CD4-positive, alpha-beta T cell (primary cell): ENCODE data around the gene ZBTB49. TPM values are rescaled to one million over a fixed set of nuclear protein-coding genes. Genes with fewer than 3 reads are reported as not detected.
A peak's percentile ranks its signal among the peaks of the same experiment; 100 is the strongest.

Experiments used
- ATAC-seq: fragments of 200-7000 bp; cut with Tn5 transposase; one replicate; pipeline ENCODE4 v1.10.0; 2022; ENCODE audit warnings: mild to moderate bottlenecking; ENCODE audit not compliant: poor library complexity
- CTCF ChIA-PET: fragments of 350-600 bp; sonication (Branson Sonifier 250); formaldehyde crosslinking; loops from one replicate; lab custom pipeline; 2021; ENCODE audit warnings: antibody characterized with exemption, inconsistent platforms; lab: Charles Lee
- POLR2A ChIA-PET: fragments of 350-600 bp; sonication (Branson Sonifier 250); formaldehyde crosslinking; loops from one replicate; lab custom pipeline; 2021; ENCODE audit warnings: antibody characterized with exemption, inconsistent platforms; lab: Charles Lee
- DNase-seq, 14 experiments: peaks; one replicate each; pipeline ENCODE4 v3.0.0-alpha.2; 2013 to 2020; ENCODE audit warnings: mixed read lengths in 2 of 14
- H3K27ac ChIP-seq, 2 donors: one replicate each; pipeline versions ENCODE4 v1.5.1 to v1.7.0; 2013; ENCODE audit warnings: low read length in 2 of 2, low read depth in 1 of 2, mild to moderate bottlenecking in 1 of 2
- H3K27me3 ChIP-seq, 2 experiments: 1 replicate in 1 of 2; 2 replicates in 1 of 2; pipeline versions ENCODE4 v1.6.1 to v1.7.0; 2013; ENCODE audit warnings: low read length in 2 of 2, control low read depth in 1 of 2, mild to moderate bottlenecking in 1 of 2, moderate library complexity in 1 of 2; ENCODE audit not compliant: insufficient read depth in 2 of 2, control insufficient read depth in 1 of 2
- H3K36me3 ChIP-seq: one replicate; pipeline ENCODE4 v1.6.1; 2013; ENCODE audit warnings: low read length, control low read depth; ENCODE audit not compliant: insufficient read depth
- H3K4me1 ChIP-seq: one replicate; pipeline ENCODE4 v1.6.1; 2013; ENCODE audit warnings: low read length, control low read depth; ENCODE audit not compliant: insufficient read depth
- H3K4me3 ChIP-seq: one replicate; pipeline ENCODE4 v1.5.1; 2013; ENCODE audit warnings: mild to moderate bottlenecking, low read length, moderate library complexity
- H3K9me3 ChIP-seq, 2 experiments: 1 replicate in 1 of 2; 2 replicates in 1 of 2; pipeline versions ENCODE4 v1.6.1 to v1.7.0; 2013; ENCODE audit warnings: low read length in 2 of 2, mild to moderate bottlenecking in 2 of 2, control low read depth in 1 of 2, moderate library complexity in 1 of 2; ENCODE audit not compliant: control insufficient read depth in 1 of 2, insufficient read depth in 1 of 2
- H3K27ac Mint-ChIP-seq: one replicate; pipeline ENCODE4 v1.8.0; 2020; ENCODE audit warnings: mixed read lengths
- H3K27me3 Mint-ChIP-seq: one replicate; pipeline ENCODE4 v1.8.0; 2021; ENCODE audit warnings: mixed read lengths
- H3K36me3 Mint-ChIP-seq: one replicate; pipeline ENCODE4 v1.8.0; 2021; ENCODE audit warnings: low read depth, mixed read lengths
- H3K4me1 Mint-ChIP-seq: one replicate; pipeline ENCODE4 v1.8.0; 2021; ENCODE audit warnings: low read depth, mixed read lengths
- H3K4me3 Mint-ChIP-seq: one replicate; pipeline ENCODE4 v1.8.0; 2020; ENCODE audit warnings: mild to moderate bottlenecking, mixed read lengths
- H3K9me3 Mint-ChIP-seq: one replicate; pipeline ENCODE4 v1.8.0; 2020; ENCODE audit warnings: mixed read lengths
- intact Hi-C, 2 experiments: fragments of 100-400 bp; cut with DNase I in 1 of 2; cut with micrococcal nuclease in 1 of 2; formaldehyde crosslinking; loops; one replicate each; pipeline versions ENCODE4 v1.15.1 to v1.9.0; 2023 to 2025; cut with DNase I, micrococcal nuclease
- total RNA-seq, 174 experiments: library from RNA in 2 of 174; stranded (reverse) in 2 of 174; gene quantifications; one replicate each; pipeline ENCODE4 v1.2.3 and lab custom pipeline; 2021 to 2026
- TF ChIP-seq, protein P1 (sequence below): fragments of 200-600 bp; IDR thresholded peaks from one replicate; pipeline ENCODE4 v1.8.0; 2022; ENCODE audit warnings: antibody characterized with exemption, mild to moderate bottlenecking

ZBTB49 gene
- total RNA-seq, 2 experiments from 2014 or later: 6.6 to 8.8 TPM

DNA sequence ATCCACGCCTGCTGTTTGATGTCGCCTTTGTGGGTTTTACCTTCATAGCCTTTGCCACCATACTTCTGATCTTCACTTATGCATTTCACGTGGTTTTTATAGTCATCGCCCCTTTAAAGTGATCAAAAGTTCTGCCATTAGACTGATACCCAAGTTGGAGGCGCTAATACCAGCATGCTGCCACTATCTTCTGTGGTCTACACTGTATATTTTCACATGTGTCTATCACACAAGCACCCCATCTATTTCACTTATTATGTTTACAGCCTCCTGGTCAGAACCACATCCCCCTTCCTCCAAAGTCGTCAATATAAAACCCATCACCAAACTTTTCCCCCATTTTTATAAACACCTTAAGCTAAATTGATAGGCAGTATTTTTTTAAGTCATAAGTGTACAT is 8.3 kb upstream of the ZBTB49 start:
- H3K36me3 Mint-ChIP-seq: peaks cover 83% of the 10 kb centered on the region
- Histone ChIP-seq H3K27ac (no peak overlapping the region), H3K36me3 (peaks cover 77% of the 10 kb centered on the region), H3K27me3 (no peaks in the 10 kb centered on the region), H3K4me1 (peaks cover 3% of the 10 kb centered on the region), H3K9me3 (no peaks in the 10 kb centered on the region), H3K4me3 (no peak overlapping the region)
- H3K4me3 Mint-ChIP-seq: no peak overlapping the region
- no peak for ATAC-seq
- H3K27me3 Mint-ChIP-seq: no peaks in the 10 kb centered on the region
- CTCF ChIA-PET: no interaction called here
- intact Hi-C loops: no loop called here
- POLR2A ChIA-PET: no interaction called here
- H3K27ac Mint-ChIP-seq: no peak overlapping the region
- H3K9me3 Mint-ChIP-seq: no peaks in the 10 kb centered on the region
- TF ChIP-seq, protein P1, sequence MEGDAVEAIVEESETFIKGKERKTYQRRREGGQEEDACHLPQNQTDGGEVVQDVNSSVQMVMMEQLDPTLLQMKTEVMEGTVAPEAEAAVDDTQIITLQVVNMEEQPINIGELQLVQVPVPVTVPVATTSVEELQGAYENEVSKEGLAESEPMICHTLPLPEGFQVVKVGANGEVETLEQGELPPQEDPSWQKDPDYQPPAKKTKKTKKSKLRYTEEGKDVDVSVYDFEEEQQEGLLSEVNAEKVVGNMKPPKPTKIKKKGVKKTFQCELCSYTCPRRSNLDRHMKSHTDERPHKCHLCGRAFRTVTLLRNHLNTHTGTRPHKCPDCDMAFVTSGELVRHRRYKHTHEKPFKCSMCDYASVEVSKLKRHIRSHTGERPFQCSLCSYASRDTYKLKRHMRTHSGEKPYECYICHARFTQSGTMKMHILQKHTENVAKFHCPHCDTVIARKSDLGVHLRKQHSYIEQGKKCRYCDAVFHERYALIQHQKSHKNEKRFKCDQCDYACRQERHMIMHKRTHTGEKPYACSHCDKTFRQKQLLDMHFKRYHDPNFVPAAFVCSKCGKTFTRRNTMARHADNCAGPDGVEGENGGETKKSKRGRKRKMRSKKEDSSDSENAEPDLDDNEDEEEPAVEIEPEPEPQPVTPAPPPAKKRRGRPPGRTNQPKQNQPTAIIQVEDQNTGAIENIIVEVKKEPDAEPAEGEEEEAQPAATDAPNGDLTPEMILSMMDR: no peak
- DNase-seq: peak in 1 of 14 experiments; percentile 19
- H3K4me1 Mint-ChIP-seq: peaks cover 12% of the 10 kb centered on the region

DNA sequence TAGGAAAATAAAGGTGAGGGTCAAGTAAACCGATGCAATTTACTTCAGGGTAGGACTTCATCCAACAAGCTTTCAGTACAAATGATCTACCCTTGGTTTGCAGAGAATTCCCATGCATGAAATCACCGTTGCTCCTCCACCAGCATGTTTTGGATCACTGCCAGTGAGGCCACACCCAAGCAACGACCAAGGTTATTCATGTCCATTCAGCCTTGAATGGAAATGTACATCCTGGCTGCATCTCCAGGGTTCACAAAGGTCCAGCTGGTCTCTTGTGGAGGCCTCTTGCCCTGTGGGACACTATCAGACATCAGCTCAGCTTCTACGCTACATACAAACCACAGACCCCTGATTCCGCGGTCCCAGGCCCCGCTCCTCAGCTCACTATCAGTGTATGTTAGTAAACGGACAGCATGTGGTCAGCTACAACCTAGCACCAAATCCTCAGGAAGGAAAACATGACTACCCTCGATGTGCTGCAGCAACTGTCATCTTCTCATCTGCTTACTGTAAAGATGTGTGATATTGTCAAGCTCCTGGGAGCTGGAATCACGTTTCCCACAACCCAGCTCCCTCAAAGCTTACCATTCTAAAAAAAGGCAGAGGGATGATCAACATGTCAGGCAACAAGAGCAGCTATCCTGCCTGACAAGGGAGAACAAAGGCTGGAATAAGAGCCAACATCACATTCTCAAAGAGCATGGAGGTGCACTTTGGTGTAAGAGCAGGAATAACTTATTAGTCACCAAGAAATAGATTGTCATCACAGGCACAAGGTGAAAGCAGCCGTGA is 5.0 kb upstream of the ZBTB49 start:
- H3K9me3 Mint-ChIP-seq: no peaks in the 10 kb centered on the region
- ChIA-PET CTCF (interaction anchor here (0.8 to 1.5 kb wide), 2 partner anchors 37 to 39 kb away, joined by 3 read pairs; partner anchors contain the start of gene TMEM128), POLR2A (interaction anchor here (1.2 to 1.3 kb wide), 2 partner anchors 19 to 37 kb away, joined by 3 to 4 read pairs; partner anchors contain the start of gene TMEM128)
- H3K27me3 Mint-ChIP-seq: no peaks in the 10 kb centered on the region
- no peak for DNase-seq
- TF ChIP-seq, protein P1: no peak
- Histone ChIP-seq H3K4me1 (peaks cover 32% of the 10 kb centered on the region), H3K27me3 (no peaks in the 10 kb centered on the region), H3K4me3 (no peak overlapping the region), H3K27ac (no peak overlapping the region), H3K36me3 (peaks cover 48% of the 10 kb centered on the region), H3K9me3 (no peaks in the 10 kb centered on the region)
- H3K4me3 Mint-ChIP-seq: no peak overlapping the region
- H3K27ac Mint-ChIP-seq: no peak overlapping the region
- intact Hi-C loops: no loop called here
- peaks cover 67% of the 10 kb centered on the region for H3K36me3 Mint-ChIP-seq
- no peak for ATAC-seq
- peaks cover 36% of the 10 kb centered on the region for H3K4me1 Mint-ChIP-seq

DNA sequence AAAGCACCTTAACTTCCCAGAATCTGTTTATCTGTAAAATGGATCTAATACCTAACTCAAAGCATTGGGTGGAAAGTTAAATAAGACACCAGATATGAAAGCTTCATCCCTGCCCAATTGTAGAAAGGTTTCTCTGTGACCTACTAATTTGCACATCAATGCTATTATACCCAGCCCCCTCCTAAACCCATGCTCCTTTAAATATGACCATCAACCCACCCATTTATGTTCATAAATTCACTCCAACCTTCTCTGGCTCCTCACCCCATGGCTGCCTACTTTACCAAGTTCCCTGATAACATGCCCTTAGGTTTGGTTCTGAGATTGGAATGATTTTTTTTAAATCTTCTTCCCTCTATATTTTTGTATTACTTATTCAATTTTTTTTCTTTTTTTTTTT is 2.0 kb upstream of the ZBTB49 start:
- DNase-seq: no peak
- no peaks in the 10 kb centered on the region for H3K27me3 ChIP-seq
- H3K4me1 ChIP-seq: peaks cover 47% of the 10 kb centered on the region
- Mint-ChIP-seq H3K27ac (no peak overlapping the region), H3K4me1 (peaks cover 59% of the 10 kb centered on the region), H3K9me3 (no peaks in the 10 kb centered on the region), H3K36me3 (peaks cover 57% of the 10 kb centered on the region), H3K27me3 (no peaks in the 10 kb centered on the region), H3K4me3 (peak overlapping the region; percentile 75)
- H3K9me3 ChIP-seq: no peaks in the 10 kb centered on the region
- ChIA-PET CTCF (interaction anchor here (0.8 kb wide), 1 partner anchor 28 kb away, joined by 3 read pairs; no protein-coding TSS in a partner anchor), POLR2A (no interaction called here)
- H3K4me3 ChIP-seq: no peak overlapping the region
- intact Hi-C loops: no loop called here
- H3K36me3 ChIP-seq: peaks cover 32% of the 10 kb centered on the region
- no peak overlapping the region for H3K27ac ChIP-seq
- no peak for ATAC-seq
- TF ChIP-seq, protein P1: no peak
